GM19035 (cell line): Measurements from ENCODE around the gene PDE4B.

Experiments used
- ATAC-seq: cut with Tn5 transposase; IDR thresholded peaks from one replicate; pipeline ENCODE4 v1.9.1; 2021; ENCODE audit not compliant: unreplicated experiment

PDE4B gene

GRCh38 chr1:66325594-66326380 lies 533.1 kb downstream of the PDE4B start:
- ATAC-seq = no peak

GRCh38 chr1:66326867-66327266 lies 534.2 kb downstream of the PDE4B start:
- no peak for ATAC-seq

- no peak for ATAC-seq
Measured at GRCh38 chr1:66327588-66327987, 534.9 kb downstream of the PDE4B start.

- no peak for ATAC-seq
Measured at GRCh38 chr1:66328896-66329295, 536.2 kb downstream of the PDE4B start.

- ATAC-seq = no peak
Measured at GRCh38 chr1:66330722-66331141, 538.0 kb downstream of the PDE4B start.

GRCh38 chr1:66331658-66332547 lies 539.2 kb downstream of the PDE4B start:
- no peak for ATAC-seq

GRCh38 chr1:66332548-66332901 lies 539.8 kb downstream of the PDE4B start:
- no peak for ATAC-seq

- ATAC-seq = no peak
Measured at GRCh38 chr1:66333466-66334199, 540.9 kb downstream of the PDE4B start.

GRCh38 chr1:66334318-66334717 lies 541.6 kb downstream of the PDE4B start:
- no peak for ATAC-seq

- no peak for ATAC-seq
Measured at GRCh38 chr1:66335125-66335524, 542.4 kb downstream of the PDE4B start.

- ATAC-seq = peak; percentile 76
Measured at GRCh38 chr1:66335859-66336640, 543.4 kb downstream of the PDE4B start.

GRCh38 chr1:66336641-66336990 lies 543.9 kb downstream of the PDE4B start:
- ATAC-seq = no peak

- ATAC-seq = no peak
Measured at GRCh38 chr1:66337249-66337648, 544.6 kb downstream of the PDE4B start.

- no peak for ATAC-seq
Measured at GRCh38 chr1:66339944-66340343, 547.2 kb downstream of the PDE4B start.

- ATAC-seq = no peak
Measured at GRCh38 chr1:66341446-66342089, 548.9 kb downstream of the PDE4B start.

- peak; percentile 51 for ATAC-seq
Measured at GRCh38 chr1:66342707-66343106, 550.0 kb downstream of the PDE4B start.

- no peak for ATAC-seq
Measured at GRCh38 chr1:66343569-66344325, 551.1 kb downstream of the PDE4B start.

GRCh38 chr1:66346057-66346795 lies 553.5 kb downstream of the PDE4B start:
- ATAC-seq = no peak

- no peak for ATAC-seq
Measured at GRCh38 chr1:66346873-66347272, 554.2 kb downstream of the PDE4B start.
